GM03348 (cell line): Measurements from ENCODE around the gene PYROXD2.
A peak's percentile ranks its signal among the peaks of the same experiment; 100 is the strongest.

ENCODE experiments used
- DNase-seq: peaks from one replicate; pipeline ENCODE4 v3.0.0; 2012; ENCODE audit warnings: low spot score

PYROXD2 gene

DNA sequence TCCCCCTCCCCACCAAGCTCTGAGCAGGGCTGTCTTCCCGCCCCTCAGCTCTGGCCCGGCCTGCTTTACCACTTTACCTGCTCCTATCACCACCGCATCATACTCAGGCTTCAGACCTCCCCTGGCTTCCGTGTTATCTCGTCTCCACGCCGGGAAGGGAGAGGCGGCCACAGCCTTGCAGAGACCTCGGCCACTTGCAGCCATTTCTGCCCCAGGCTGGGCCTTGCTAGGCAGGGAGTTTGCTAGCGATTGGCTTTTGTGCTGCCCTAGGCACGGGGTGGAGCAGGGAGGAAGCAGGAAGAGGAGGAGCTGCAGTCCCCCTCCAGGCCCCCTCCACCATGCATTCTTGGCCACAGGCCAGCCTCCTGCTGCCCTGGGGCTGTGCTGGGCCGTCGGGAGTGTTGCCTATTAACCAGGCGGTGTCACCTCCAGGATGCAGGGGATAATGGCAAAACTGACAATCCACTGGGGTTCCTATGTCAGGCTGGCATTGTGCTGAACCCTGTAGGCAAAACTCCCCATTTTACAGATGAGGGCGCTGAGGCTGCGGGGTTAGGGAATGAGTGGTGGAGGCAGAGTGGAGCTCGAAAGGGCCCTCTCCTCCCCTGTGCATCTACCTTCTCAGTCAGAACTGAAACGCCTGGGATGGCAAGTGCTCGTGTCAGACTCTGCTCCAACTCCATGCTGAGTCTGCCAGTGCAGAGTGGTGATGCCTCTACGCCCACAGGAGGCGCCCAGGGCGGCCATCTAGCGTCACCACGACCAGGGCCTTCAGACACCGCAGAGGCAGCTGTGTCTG lies at the start of gene PYROXD2:
Gene PYROXD2 (minus strand): TSS at position 251 of the 799 bp plus-strand sequence. CDS start 47 bp downstream, at position 204.
- DNase-seq = peak; percentile 98

- no peak for DNase-seq
Observed at GRCh38 chr10:98463976-98464754, 49.2 kb upstream of the PYROXD2 start.

GRCh38 chr10:98463016-98463415 lies 48.0 kb upstream of the PYROXD2 start:
- DNase-seq = no peak

DNA sequence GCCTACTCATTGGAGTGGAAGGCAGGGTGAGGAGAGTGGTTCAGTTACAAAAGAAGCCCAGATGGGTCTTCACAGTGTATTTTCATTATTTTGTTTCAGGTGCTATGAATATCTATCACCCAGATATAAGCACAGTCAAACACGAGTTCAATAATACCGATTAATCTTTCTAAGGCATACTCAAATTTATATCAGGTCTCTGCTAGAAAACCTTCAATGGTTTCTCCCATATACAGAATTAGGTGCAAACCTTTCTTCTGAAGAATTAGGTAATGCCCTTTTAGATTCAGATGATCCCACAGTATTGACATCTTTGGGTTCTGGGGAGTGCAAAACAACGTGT lies 46.5 kb upstream of the PYROXD2 start:
- DNase-seq = no peak

GRCh38 chr10:98460837-98461499 lies 46.0 kb upstream of the PYROXD2 start:
- peak; percentile 86 for DNase-seq

GRCh38 chr10:98458809-98459784 lies 44.1 kb upstream of the PYROXD2 start:
- DNase-seq = no peak

DNA sequence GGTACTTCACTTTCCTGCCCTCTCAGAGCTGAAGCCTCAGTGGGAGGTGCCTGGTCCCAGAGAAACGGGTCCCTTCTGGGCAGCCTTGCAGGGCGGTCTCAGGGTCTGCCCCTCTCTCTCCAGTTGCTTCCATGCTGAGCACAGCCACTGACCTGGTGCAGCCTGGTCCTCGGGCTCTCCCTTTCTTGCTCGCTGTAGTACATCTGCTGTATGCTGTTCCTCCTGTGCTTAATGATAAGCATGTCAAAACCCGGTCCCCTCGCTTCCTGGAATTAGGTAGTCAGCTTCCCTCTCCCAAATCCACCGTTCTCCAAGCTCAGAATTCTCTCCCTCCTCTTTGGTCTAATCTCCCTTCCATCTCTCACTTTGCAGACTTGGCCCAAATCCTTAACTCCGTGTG lies 42.7 kb upstream of the PYROXD2 start:
- no peak for DNase-seq

GRCh38 chr10:98456686-98457482 lies 41.9 kb upstream of the PYROXD2 start:
- DNase-seq = no peak

GRCh38 chr10:98456043-98456570 lies 41.1 kb upstream of the PYROXD2 start:
- DNase-seq = no peak

- DNase-seq = no peak
Observed at GRCh38 chr10:98453729-98454128, 38.7 kb upstream of the PYROXD2 start.

DNA sequence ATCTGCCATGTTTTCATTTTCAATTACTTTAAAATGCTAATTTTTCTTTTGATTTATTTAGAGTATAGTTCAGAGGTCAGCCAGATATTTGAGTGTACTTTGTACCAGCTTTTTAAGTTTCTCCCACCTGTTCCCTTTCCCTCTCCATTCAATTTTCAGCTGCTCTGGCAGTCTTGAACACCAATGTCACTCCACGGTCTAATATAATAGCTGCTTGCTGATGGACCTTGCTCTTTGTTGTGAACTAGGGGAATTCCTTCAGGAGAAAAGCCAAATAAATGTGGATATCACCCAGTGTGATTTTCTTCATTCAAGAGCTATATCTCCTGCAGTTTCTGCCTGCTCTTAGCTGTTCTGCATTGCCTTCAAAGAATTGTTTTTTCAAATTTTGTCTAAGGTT lies 35.6 kb upstream of the PYROXD2 start:
- no peak for DNase-seq

DNA sequence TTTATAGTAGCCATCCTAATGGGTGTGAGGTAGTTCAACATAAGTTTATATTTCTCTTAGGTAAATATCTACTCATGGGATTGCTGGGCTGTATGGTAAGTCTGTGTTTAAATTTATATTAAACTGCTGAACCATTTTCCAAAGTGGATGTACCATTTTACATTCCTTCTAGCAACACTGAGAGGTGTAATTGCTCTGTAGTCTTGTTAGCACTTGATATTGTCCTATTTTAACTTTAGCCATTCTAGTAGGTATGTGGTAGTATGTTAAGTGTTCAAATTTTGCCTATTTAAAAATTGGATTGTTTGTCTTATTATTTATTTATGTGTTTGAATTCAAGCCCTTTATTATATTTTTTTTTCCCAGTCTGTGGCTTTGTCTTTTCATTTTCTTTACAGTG lies 34.3 kb upstream of the PYROXD2 start:
- no peak for DNase-seq

GRCh38 chr10:98446661-98447221 lies 31.8 kb upstream of the PYROXD2 start, which contains the start of gene HPS1:
Gene HPS1 (minus strand): TSS chr10:98446935. CDS start chr10:98443240, 3,695 bp downstream.
- DNase-seq = peak; percentile 97

- DNase-seq = peak; percentile 67
Observed at GRCh38 chr10:98446151-98446660, 31.2 kb upstream of the PYROXD2 start.

DNA sequence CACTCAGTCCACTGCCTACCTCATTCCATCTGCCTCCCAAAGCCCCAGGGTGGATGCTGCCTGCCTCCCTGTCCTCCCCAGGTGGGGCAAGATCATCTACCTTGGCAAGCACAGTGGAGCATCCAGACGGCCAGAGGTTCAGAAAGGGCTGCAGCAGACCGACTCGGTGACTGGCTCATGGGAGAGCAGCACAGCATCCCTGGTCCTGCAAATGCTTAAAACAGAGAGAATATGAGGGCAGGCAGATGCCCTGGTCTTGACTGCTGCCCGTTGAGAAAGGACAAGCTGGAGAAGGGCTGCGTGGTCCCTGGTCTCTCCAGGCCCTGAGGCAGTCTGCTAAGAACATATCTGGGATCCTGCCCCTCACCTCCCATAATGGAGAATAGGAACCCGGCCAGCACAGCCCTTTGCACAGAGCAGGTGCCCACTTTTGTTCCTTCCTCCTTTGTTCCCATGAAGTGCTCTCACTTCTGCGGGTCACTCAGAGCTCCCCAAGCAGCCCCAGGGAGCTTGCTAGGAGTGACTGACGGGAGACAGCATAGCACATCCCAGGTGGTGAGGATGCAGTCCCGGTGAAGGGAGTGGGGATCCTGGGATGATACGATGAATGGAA lies 30.3 kb upstream of the PYROXD2 start:
- no peak for DNase-seq

- no peak for DNase-seq
Observed at GRCh38 chr10:98444314-98445006, 29.5 kb upstream of the PYROXD2 start.

GRCh38 chr10:98438715-98439114 lies 23.7 kb upstream of the PYROXD2 start:
- DNase-seq = no peak

DNA sequence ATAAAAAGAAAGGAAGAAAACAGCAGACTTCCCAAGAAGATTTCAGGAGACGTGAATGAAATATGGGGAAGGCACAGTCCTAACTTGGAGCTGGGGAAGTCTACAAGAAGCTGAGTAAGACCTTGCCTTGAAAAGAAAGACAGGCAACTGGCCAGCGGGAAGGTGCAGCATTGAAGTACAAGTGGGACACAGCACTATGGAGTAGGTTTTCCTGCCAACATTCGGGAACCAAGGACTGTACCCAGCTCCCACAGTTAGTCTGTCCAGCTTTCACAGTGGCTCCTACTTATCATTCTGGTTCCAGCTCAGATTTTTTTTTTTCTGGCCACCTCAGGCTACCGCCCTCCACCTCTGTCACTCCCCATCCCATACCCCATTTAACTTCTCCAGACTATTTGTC lies 21.7 kb upstream of the PYROXD2 start:
- DNase-seq = no peak

- DNase-seq = no peak
Observed at GRCh38 chr10:98435178-98435577, 20.2 kb upstream of the PYROXD2 start.
